ENCODE measurements around the gene LIMCH1. TPM values are rescaled to one million over a fixed set of nuclear protein-coding genes. Genes with fewer than 3 reads are reported as not detected.

LIMCH1 gene
- total RNA-seq, 1 experiment from 2014 or later, result 48.4 TPM

- intact Hi-C loops (cut with micrococcal nuclease), result no loop called here
- H3K4me3 Mint-ChIP-seq (ENCODE audit: unreplicated experiment), result no peak overlapping the region
- H3K27me3 Mint-ChIP-seq (ENCODE audit: insufficient read depth, unreplicated experiment), result no peaks in the 10 kb centered on the region
- H3K27ac Mint-ChIP-seq (ENCODE audit: low read depth, unreplicated experiment), result peak overlapping the region; percentile 10
- CTCF ChIA-PET, result interaction anchor here (0.7 kb wide), 1 partner anchor 26 kb away, joined by 3 read pairs; no protein-coding TSS in a partner anchor
- no peaks in the 10 kb centered on the region for H3K9me3 Mint-ChIP-seq (ENCODE audit: unreplicated experiment)
- POLR2A ChIA-PET, result interaction anchor here (0.7 kb wide), 1 partner anchor 52 kb away, joined by 4 read pairs; no protein-coding TSS in a partner anchor
- H3K36me3 Mint-ChIP-seq (ENCODE audit: insufficient read depth, unreplicated experiment), result peaks cover 12% of the 10 kb centered on the region
- TF ChIP-seq CTCF (IDR thresholded peaks at IDR 0.05; ENCODE audit: unreplicated experiment), result no peak
- DNase-seq (ENCODE audit: unreplicated experiment), result peak; percentile 81
- H3K4me1 Mint-ChIP-seq (ENCODE audit: insufficient read depth, unreplicated experiment), result peaks cover 55% of the 10 kb centered on the region
- no TSS peak for BruUV-seq (replicated peaks)
Observed at GRCh38 chr4:41507291-41507947, 30.5 kb upstream of the LIMCH1 start.

- Mint-ChIP-seq H3K27ac (ENCODE audit: low read depth, unreplicated experiment) (no peak overlapping the region), H3K36me3 (ENCODE audit: insufficient read depth, unreplicated experiment) (peaks cover 4% of the 10 kb centered on the region), H3K4me1 (ENCODE audit: insufficient read depth, unreplicated experiment) (peaks cover 48% of the 10 kb centered on the region), H3K9me3 (ENCODE audit: unreplicated experiment) (no peaks in the 10 kb centered on the region), H3K27me3 (ENCODE audit: insufficient read depth, unreplicated experiment) (no peaks in the 10 kb centered on the region), H3K4me3 (ENCODE audit: unreplicated experiment) (no peak overlapping the region)
- DNase-seq (ENCODE audit: unreplicated experiment), result no peak
- no peak for TF ChIP-seq CTCF (IDR thresholded peaks at IDR 0.05; ENCODE audit: unreplicated experiment)
- ChIA-PET POLR2A (no interaction called here), CTCF (no interaction called here)
- intact Hi-C loops (cut with micrococcal nuclease), result no loop called here
- BruUV-seq (replicated peaks), result no TSS peak
Observed at GRCh38 chr4:41509451-41509866, 28.5 kb upstream of the LIMCH1 start.

- intact Hi-C loops (cut with micrococcal nuclease), result no loop called here
- ChIA-PET POLR2A (no interaction called here), CTCF (interaction anchor here (0.6 kb wide), 1 partner anchor 638 kb away, joined by 3 read pairs; no protein-coding TSS in a partner anchor)
- no peak for DNase-seq (ENCODE audit: unreplicated experiment)
- TF ChIP-seq CTCF (IDR thresholded peaks at IDR 0.05; ENCODE audit: unreplicated experiment), result no peak
- BruUV-seq (replicated peaks), result no TSS peak
- Mint-ChIP-seq H3K36me3 (ENCODE audit: insufficient read depth, unreplicated experiment) (peaks cover 4% of the 10 kb centered on the region), H3K27me3 (ENCODE audit: insufficient read depth, unreplicated experiment) (no peaks in the 10 kb centered on the region), H3K27ac (ENCODE audit: low read depth, unreplicated experiment) (no peak overlapping the region), H3K4me1 (ENCODE audit: insufficient read depth, unreplicated experiment) (peaks cover 41% of the 10 kb centered on the region), H3K9me3 (ENCODE audit: unreplicated experiment) (no peaks in the 10 kb centered on the region), H3K4me3 (ENCODE audit: unreplicated experiment) (no peak overlapping the region)
Observed at GRCh38 chr4:41510179-41510578, 27.8 kb upstream of the LIMCH1 start.

GRCh38 chr4:41512136-41512535, 25.8 kb upstream of the LIMCH1 start:
- intact Hi-C loops (cut with micrococcal nuclease), result no loop called here
- no peak for TF ChIP-seq CTCF (IDR thresholded peaks at IDR 0.05; ENCODE audit: unreplicated experiment)
- Mint-ChIP-seq H3K27me3 (ENCODE audit: insufficient read depth, unreplicated experiment) (no peaks in the 10 kb centered on the region), H3K9me3 (ENCODE audit: unreplicated experiment) (no peaks in the 10 kb centered on the region), H3K36me3 (ENCODE audit: insufficient read depth, unreplicated experiment) (no peaks in the 10 kb centered on the region), H3K27ac (ENCODE audit: low read depth, unreplicated experiment) (no peak overlapping the region), H3K4me1 (ENCODE audit: insufficient read depth, unreplicated experiment) (peaks cover 21% of the 10 kb centered on the region), H3K4me3 (ENCODE audit: unreplicated experiment) (no peak overlapping the region)
- ChIA-PET CTCF (interaction anchor here (0.5 to 0.7 kb wide), 2 partner anchors 196 to 612 kb away, joined by 3 read pairs; no protein-coding TSS in a partner anchor), POLR2A (no interaction called here)
- DNase-seq (ENCODE audit: unreplicated experiment), result no peak
- no TSS peak for BruUV-seq (replicated peaks)

Data from MCF 10A (cell line).